GM18508 (cell line): ENCODE results near the gene AS3MT.
"Not testable (repeated sequence)": the region's sequence is repeated elsewhere in the genome, so short reads cannot be mapped to it uniquely, and the experiment has no call there.

Experiments
- ATAC-seq: cut with Tn5 transposase; IDR thresholded peaks from one replicate; pipeline ENCODE4 v1.9.1; 2021; ENCODE audit warnings: moderate number of reproducible peaks; ENCODE audit not compliant: insufficient read depth, unreplicated experiment

Gene AS3MT

GRCh38 chr10:102869258-102870198 is at the start of gene AS3MT:
AS3MT (plus strand) TSS chr10:102869470; CDS start chr10:102869593, 123 bp downstream.
- no peak for ATAC-seq

GRCh38 chr10:102820008-102820407 is 49.3 kb upstream of the AS3MT start:
- not testable (repeated sequence) for ATAC-seq

GRCh38 chr10:102822222-102822621 is 47.0 kb upstream of the AS3MT start:
- ATAC-seq: no peak

GRCh38 chr10:102824664-102825063 is 44.6 kb upstream of the AS3MT start:
- no peak for ATAC-seq

GRCh38 chr10:102826148-102826796 is 43.0 kb upstream of the AS3MT start:
- no peak for ATAC-seq

GRCh38 chr10:102827597-102827975 is 41.7 kb upstream of the AS3MT start:
- no peak for ATAC-seq

GRCh38 chr10:102831322-102832071 is 37.8 kb upstream of the AS3MT start:
- no peak for ATAC-seq

- ATAC-seq: no peak
Observed at GRCh38 chr10:102832248-102832647, 37.0 kb upstream of the AS3MT start.

GRCh38 chr10:102832987-102833386 is 36.3 kb upstream of the AS3MT start:
- ATAC-seq: no peak

GRCh38 chr10:102834143-102834542 is 35.1 kb upstream of the AS3MT start:
- ATAC-seq: no peak

- no peak for ATAC-seq
Observed at GRCh38 chr10:102835007-102835482, 34.2 kb upstream of the AS3MT start.

GRCh38 chr10:102837230-102837721 is 32.0 kb upstream of the AS3MT start, which contains the start of gene CYP17A1:
CYP17A1 (minus strand) TSS chr10:102837413; CDS start chr10:102837361, 52 bp downstream.
- ATAC-seq: no peak

- not testable (repeated sequence) for ATAC-seq
Observed at GRCh38 chr10:102838276-102838927, 30.9 kb upstream of the AS3MT start.

GRCh38 chr10:102841827-102842345 is 27.4 kb upstream of the AS3MT start:
- ATAC-seq: no peak

- ATAC-seq: not testable (repeated sequence)
Observed at GRCh38 chr10:102843139-102843538, 26.1 kb upstream of the AS3MT start.

- not testable (repeated sequence) for ATAC-seq
Observed at GRCh38 chr10:102844190-102844776, 25.0 kb upstream of the AS3MT start.

GRCh38 chr10:102845352-102845902 is 23.8 kb upstream of the AS3MT start:
- ATAC-seq: no peak

- ATAC-seq: no peak
Observed at GRCh38 chr10:102850025-102850518, 19.2 kb upstream of the AS3MT start.

- not testable (repeated sequence) for ATAC-seq
Observed at GRCh38 chr10:102853237-102853636, 16.0 kb upstream of the AS3MT start.
